K562 (cell line): ENCODE results near the gene ADRM1. TPM values are rescaled to one million over a fixed set of nuclear protein-coding genes. Genes with fewer than 3 reads are reported as not detected.
A peak's percentile ranks its signal among the peaks of the same experiment; 100 is the strongest.

ENCODE experiments used
- CREM ChIP-seq: IDR thresholded peaks from 2 replicates; pipeline ENCODE4 v1.6.1; 2014; ENCODE audit warnings: antibody characterized with exemption, low read depth
- JUND ChIP-seq, 2 experiments: IDR thresholded peaks; 2 replicates in 1 of 2; 3 replicates in 1 of 2; pipeline ENCODE4 v1.6.1; 2011; ENCODE audit warnings: borderline replicate concordance in 2 of 2, low read depth in 2 of 2, low read length in 2 of 2, improper control_type of control experiment in 1 of 2, missing biosample characterization in 1 of 2, missing genetic modification characterization in 1 of 2, missing genetic modification reagents in 1 of 2
- MTA2 ChIP-seq: fragments of 450-650 bp; IDR thresholded peaks from 2 replicates; pipeline ENCODE4 v1.6.1; 2016; ENCODE audit warnings: low read depth
- NFIC ChIP-seq: fragments of 450-650 bp; IDR thresholded peaks from 2 replicates; pipeline ENCODE4 v1.6.1; 2017; ENCODE audit warnings: mild to moderate bottlenecking, inconsistent platforms
- SIN3A ChIP-seq, 2 experiments: fragments of 150-350 bp in 1 of 2; IDR thresholded peaks; 2 replicates each; pipeline ENCODE4 v1.6.1; 2011 to 2016; ENCODE audit warnings: borderline replicate concordance in 2 of 2, low read depth in 2 of 2, low read length in 2 of 2, mild to moderate bottlenecking in 2 of 2, moderate library complexity in 2 of 2; ENCODE audit not compliant: control insufficient read depth in 1 of 2
- ZNF175 ChIP-seq: fragments of 200-800 bp; sonication (Bioruptor generic); IDR thresholded peaks from 2 replicates; pipeline ENCODE4 v1.6.1; 2016; ENCODE audit warnings: low read depth, mild to moderate bottlenecking, missing genetic modification characterization, missing compliant biosample characterization
- ZNF589 ChIP-seq: fragments of 200-800 bp; sonication (Bioruptor generic); IDR thresholded peaks from 2 replicates; pipeline ENCODE4 v1.6.1; 2016; ENCODE audit warnings: low read depth, missing genetic modification characterization, missing compliant biosample characterization
- polyA plus RNA-seq, 8 experiments: library from polyadenylated mRNA; depleted of rRNA in 4 of 8; stranded (reverse) in 5 of 8; unstranded in 3 of 8; fragments of >200 nt; fragmentation: Nextera tagmentation in 2 of 8; fragmentation: Illumina TruSeq in 1 of 8; extraction: Ambion mirVana in 2 of 8; extraction: Trizol in 1 of 8; gene quantifications; 2 replicates each; pipeline versions ENCODE4 v1.2.1 to v1.2.3, GENCODE V29; 2011 to 2014; ENCODE audit warnings: inconsistent platforms in 1 of 8, missing spikeins in 1 of 8
- total RNA-seq, 7 experiments: library from RNA; depleted of rRNA in 6 of 7; stranded (reverse); fragments of >200 nt in 6 of 7; fragmentation: Illumina TruSeq in 2 of 7; extraction: Trizol in 2 of 7; gene quantifications; 2 replicates each; pipeline versions ENCODE4 v1.2.1 to v1.2.3, GENCODE V29; 2011 to 2021; ENCODE audit warnings: low replicate concordance in 1 of 7
- TF ChIP-seq, protein P1 (sequence below), 2 experiments: fragments of 450-650 bp in 1 of 2; sonication (generic) in 1 of 2; formaldehyde crosslinking in 1 of 2; IDR thresholded peaks; 2 replicates each; pipeline versions ENCODE4 v1.7.1 to v1.9.0; 2016 to 2022; ENCODE audit warnings: inconsistent platforms in 1 of 2, mild to moderate bottlenecking in 1 of 2, missing genetic modification reagents in 1 of 2
- TF ChIP-seq, protein P2 (sequence below): fragments of 450-650 bp; IDR thresholded peaks from 2 replicates; pipeline ENCODE4 v1.6.1; 2017; ENCODE audit warnings: antibody characterized with exemption, mild to moderate bottlenecking
- TF ChIP-seq, protein P3 (sequence below), 2 experiments: IDR thresholded peaks; 2 replicates each; pipeline ENCODE4 v1.6.1; 2011; ENCODE audit warnings: borderline replicate concordance in 1 of 2, control low read depth in 1 of 2, low read depth in 1 of 2, low read length in 1 of 2, mild to moderate bottlenecking in 1 of 2, mixed read lengths in 1 of 2, moderate library complexity in 1 of 2; ENCODE audit not compliant: insufficient read depth in 1 of 2, insufficient read length in 1 of 2, poor library complexity in 1 of 2, severe bottlenecking in 1 of 2; ENCODE audit errors: extremely low read depth in 1 of 2

Gene ADRM1
- total and polyA plus RNA-seq, 9 of the 15 experiments (the other 6 are each of a cell fraction or from before 2014, with no cell fraction given), result 5.0 to 223 (median 67.4) TPM

DNA sequence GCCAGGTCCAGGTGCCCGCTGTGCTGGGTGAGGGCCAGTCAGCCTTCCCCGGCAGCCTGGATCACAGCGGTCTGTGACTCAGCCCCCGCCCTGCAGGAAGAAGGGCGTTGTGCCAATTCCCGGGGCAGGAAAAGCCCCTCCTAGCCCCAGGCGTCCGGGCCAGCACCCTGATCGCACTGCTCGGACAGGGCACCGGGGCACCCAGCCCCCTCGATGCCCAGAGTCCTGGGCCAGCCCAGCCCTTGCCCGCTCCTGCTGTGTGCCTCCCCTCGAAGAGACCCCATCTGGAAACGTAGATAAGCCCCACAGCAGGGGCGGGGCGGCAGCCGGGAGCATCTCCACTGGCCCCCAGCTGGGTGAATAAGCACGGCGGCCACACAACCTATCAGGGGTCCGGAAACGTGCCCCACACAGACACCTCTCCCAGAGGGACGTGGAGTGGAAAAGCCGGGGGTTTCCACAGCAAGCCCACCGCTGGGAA lies 54.4 kb downstream of the ADRM1 start (continued):
- TF ChIP-seq, protein P1, sequence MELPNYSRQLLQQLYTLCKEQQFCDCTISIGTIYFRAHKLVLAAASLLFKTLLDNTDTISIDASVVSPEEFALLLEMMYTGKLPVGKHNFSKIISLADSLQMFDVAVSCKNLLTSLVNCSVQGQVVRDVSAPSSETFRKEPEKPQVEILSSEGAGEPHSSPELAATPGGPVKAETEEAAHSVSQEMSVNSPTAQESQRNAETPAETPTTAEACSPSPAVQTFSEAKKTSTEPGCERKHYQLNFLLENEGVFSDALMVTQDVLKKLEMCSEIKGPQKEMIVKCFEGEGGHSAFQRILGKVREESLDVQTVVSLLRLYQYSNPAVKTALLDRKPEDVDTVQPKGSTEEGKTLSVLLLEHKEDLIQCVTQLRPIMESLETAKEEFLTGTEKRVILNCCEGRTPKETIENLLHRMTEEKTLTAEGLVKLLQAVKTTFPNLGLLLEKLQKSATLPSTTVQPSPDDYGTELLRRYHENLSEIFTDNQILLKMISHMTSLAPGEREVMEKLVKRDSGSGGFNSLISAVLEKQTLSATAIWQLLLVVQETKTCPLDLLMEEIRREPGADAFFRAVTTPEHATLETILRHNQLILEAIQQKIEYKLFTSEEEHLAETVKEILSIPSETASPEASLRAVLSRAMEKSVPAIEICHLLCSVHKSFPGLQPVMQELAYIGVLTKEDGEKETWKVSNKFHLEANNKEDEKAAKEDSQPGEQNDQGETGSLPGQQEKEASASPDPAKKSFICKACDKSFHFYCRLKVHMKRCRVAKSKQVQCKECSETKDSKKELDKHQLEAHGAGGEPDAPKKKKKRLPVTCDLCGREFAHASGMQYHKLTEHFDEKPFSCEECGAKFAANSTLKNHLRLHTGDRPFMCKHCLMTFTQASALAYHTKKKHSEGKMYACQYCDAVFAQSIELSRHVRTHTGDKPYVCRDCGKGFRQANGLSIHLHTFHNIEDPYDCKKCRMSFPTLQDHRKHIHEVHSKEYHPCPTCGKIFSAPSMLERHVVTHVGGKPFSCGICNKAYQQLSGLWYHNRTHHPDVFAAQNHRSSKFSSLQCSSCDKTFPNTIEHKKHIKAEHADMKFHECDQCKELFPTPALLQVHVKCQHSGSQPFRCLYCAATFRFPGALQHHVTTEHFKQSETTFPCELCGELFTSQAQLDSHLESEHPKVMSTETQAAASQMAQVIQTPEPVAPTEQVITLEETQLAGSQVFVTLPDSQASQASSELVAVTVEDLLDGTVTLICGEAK (IDR thresholded peaks at IDR 0.05), result no peak
- TF ChIP-seq, protein P1 (CRISPR knock-in tag; IDR thresholded peaks at IDR 0.05), result no peak
- TF ChIP-seq, protein P2, sequence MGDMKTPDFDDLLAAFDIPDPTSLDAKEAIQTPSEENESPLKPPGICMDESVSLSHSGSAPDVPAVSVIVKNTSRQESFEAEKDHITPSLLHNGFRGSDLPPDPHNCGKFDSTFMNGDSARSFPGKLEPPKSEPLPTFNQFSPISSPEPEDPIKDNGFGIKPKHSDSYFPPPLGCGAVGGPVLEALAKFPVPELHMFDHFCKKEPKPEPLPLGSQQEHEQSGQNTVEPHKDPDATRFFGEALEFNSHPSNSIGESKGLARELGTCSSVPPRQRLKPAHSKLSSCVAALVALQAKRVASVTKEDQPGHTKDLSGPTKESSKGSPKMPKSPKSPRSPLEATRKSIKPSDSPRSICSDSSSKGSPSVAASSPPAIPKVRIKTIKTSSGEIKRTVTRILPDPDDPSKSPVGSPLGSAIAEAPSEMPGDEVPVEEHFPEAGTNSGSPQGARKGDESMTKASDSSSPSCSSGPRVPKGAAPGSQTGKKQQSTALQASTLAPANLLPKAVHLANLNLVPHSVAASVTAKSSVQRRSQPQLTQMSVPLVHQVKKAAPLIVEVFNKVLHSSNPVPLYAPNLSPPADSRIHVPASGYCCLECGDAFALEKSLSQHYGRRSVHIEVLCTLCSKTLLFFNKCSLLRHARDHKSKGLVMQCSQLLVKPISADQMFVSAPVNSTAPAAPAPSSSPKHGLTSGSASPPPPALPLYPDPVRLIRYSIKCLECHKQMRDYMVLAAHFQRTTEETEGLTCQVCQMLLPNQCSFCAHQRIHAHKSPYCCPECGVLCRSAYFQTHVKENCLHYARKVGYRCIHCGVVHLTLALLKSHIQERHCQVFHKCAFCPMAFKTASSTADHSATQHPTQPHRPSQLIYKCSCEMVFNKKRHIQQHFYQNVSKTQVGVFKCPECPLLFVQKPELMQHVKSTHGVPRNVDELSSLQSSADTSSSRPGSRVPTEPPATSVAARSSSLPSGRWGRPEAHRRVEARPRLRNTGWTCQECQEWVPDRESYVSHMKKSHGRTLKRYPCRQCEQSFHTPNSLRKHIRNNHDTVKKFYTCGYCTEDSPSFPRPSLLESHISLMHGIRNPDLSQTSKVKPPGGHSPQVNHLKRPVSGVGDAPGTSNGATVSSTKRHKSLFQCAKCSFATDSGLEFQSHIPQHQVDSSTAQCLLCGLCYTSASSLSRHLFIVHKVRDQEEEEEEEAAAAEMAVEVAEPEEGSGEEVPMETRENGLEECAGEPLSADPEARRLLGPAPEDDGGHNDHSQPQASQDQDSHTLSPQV, result peak; percentile 91; the same call in 1 of the 2 replicates
- TF ChIP-seq ZNF175, result 0 out of 2 replicates have a peak, but pooled peaks have one; percentile 23
- TF ChIP-seq, protein P3, sequence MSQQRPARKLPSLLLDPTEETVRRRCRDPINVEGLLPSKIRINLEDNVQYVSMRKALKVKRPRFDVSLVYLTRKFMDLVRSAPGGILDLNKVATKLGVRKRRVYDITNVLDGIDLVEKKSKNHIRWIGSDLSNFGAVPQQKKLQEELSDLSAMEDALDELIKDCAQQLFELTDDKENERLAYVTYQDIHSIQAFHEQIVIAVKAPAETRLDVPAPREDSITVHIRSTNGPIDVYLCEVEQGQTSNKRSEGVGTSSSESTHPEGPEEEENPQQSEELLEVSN (IDR thresholded peaks at IDR 0.05; ENCODE audit: borderline replicate concordance in 1 of 2, extremely low read depth in 1 of 2, insufficient read depth in 1 of 2, insufficient read length in 1 of 2, low read depth in 1 of 2, low read length in 1 of 2, poor library complexity in 1 of 2, severe bottlenecking in 1 of 2), result peak in 1 of 2 experiments; percentile 13
- 0 out of 2 replicates have a peak, but pooled peaks have one; percentile 27 for TF ChIP-seq JUND (IDR thresholded peaks at IDR 0.05; ENCODE audit: borderline replicate concordance, low read depth, low read length)
- no peak; the same call in 2 of the 3 replicates for TF ChIP-seq JUND (tag; IDR thresholded peaks at IDR 0.05; ENCODE audit: borderline replicate concordance, low read depth, low read length)
- peak; percentile 71 for TF ChIP-seq MTA2
- TF ChIP-seq NFIC, result peak; percentile 92
- 0 out of 2 replicates have a peak, but pooled peaks have one; percentile 6 for TF ChIP-seq CREM
- peak in 1 of 2 experiments; percentile 61; a peak in 1 of 4 replicates for TF ChIP-seq SIN3A (IDR thresholded peaks at IDR 0.05; ENCODE audit: borderline replicate concordance in 2 of 2, control insufficient read depth in 1 of 2, low read depth in 2 of 2, low read length in 2 of 2)
- TF ChIP-seq ZNF589 (CRISPR knock-in tag), result 0 out of 2 replicates have a peak, but pooled peaks have one; percentile 27
